GM04504 (cell line): ENCODE results near the gene PDIA4.

ENCODE experiments used
- DNase-seq: peaks from one replicate; pipeline ENCODE4 v3.0.0-alpha.2; 2012; ENCODE audit warnings: low read depth

Gene PDIA4

DNA sequence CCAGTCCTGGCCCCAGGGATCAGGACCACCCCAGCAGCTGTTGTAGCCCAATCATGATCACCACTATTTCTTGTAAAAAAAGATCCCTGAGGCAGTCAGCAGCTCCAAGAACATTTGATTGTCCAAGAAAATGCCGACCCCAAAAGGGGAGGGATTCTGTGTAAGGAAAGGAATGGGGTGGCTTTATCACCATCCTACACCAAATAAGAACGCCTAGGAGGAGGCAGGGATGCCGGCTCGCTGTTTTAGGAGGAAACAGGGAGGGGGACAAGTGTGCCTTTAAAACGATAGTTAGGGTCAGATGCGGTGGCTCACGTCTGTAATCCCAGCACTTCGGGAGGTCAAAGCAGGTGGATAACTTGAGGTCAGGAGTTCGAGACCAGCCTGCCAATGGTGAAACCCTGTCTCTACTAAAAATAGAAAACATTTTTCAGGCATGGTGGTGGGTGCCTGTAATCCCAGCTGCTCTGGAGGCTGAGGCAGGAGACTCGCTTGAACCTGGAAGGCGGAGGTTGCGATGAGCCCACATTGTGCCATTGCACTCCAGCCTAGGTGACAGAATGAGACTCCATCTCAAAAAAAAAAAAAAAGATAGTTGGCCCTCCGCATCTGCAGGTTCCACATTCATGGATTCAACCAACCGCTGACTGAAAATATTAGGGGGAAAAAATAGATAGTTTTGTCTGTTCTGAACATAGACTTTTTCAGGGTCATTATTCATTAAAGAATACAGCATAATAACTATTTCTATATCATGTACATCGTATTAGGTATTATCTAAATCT is 63.6 kb downstream of the PDIA4 start:
- DNase-seq: no peak

DNA sequence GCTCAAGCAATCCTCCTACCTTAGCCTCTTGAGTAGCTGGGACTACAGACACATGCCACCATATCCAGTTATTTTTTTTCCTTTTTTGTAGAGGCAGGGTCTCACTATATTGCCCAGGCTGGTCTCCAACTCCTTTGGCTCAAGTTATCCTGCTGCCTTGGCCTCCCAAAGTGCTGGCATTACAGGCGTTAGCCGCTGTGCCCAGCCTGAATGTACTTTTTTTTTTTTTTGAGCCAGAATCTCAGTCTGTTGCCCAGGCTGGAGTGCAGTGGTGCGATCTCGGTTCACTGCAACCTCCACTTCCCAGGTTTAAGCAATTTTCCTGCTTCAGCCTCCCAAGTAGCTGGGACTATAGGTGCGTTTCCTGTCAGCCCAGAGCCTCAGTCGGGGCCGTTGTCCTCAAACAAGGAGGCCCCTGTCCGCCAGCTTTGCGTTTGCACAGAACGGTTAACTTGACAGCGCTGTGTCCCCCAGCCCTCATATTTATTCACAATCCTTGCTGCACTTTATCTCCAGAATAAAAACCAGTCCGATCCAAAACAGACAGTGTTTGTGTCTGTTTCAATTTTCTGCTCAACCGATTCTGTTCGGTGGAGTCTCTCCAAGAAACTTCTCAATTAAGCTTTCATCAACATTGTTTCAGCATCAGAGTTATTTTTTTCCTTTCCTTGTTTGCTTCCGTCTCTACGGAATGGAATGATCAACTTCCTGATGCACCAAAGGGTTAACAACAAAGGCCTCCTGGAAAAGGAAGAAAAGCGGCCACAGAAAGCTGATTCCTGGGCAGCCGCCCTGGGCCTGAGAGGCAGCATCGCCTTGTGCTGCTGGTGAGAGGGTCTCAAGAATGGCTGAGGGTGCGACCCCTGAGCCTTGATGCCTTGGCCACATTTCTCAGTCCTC is 64.5 kb downstream of the PDIA4 start:
- DNase-seq: no peak

DNA sequence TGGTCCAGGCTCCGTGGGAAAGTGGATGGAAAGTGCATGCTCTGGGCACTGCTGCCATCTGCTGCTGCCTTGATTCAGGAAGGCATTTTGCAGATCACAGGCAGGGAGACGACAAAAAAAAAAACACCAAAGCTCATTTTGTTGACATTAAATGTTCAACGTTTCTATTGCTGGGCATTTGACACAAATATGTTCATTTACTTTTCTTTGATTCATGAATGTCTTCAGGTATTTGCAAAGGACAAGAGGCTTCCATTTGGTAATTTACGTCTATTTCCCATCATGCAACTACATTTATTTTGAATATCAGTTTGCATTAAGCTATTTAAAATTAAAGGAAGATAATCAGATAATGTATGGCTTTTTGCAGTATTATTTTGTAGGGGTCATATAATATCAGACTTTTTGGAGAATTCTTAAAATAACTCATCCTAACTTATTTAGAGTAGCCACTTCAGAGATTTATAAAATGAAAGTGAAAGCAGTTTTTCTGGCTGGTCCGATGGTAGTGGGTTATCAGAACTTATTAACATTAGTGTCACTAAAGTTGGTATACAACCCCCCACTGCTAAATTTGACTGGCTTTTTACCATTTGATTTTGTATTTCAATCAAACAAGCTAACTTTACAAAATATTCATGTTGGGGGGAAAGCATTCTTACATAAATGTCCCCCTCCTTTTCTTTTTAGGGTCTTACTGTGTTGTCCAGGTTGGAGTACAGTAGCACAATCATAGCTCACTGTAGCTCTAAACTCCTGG is 65.3 kb downstream of the PDIA4 start:
- no peak for DNase-seq

DNA sequence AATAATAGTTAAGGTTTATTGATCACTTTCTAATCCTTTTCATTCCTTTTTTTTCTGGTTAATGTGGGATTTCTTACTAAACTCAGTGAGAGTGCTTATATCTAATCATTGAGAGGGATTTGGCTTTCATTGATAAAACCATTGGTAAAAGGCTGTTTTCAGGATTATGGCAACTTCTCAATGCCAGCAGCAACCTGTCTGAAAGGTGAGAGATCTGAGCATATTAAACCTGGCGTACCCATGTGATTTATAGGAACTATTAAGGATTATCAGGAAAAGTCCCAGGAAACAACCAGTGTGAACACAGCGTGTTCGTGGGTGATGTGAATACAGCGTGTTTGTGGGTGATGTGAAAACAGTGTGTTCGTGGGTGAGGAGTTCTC is 65.9 kb downstream of the PDIA4 start:
- DNase-seq: no peak

DNA sequence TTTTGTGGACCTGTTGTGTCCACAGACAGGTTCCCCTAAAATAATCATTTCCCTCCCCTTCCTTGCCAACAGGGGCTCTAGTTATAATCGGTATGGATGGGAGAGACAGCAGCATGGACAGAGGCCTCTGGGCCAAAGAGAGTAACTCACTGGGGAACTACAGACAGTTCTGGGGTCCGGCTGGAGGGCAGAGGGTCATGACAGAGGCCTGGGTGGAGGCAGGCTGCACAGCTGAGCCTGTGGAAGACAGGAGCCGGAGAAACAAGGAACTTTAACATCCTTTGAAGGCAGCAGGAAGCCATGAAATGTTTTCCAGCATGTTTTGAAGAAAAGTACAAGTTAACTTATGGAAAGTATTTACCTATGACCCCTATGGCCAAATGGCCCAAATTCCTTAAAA is 68.6 kb downstream of the PDIA4 start:
- DNase-seq: no peak

DNA sequence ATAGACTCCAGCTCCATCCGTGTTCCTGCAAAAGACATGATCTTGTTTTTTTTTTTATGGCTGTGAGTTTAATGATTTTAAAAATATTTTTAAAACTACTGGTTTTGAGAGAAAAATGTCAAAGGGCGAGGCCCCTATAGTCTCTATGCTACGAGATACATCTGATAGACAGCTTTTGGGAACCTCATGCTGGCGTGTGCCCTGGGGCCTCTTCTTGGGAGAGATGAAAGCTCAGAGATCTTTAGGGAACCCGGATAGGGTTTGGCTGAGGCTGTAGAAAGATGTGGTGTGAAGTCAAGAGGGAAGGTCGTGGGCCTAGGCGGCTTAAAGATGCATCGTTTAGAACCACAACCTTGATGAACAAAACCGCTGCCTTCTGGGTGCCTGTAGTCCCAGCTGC is 70.2 kb downstream of the PDIA4 start:
- no peak for DNase-seq

DNA sequence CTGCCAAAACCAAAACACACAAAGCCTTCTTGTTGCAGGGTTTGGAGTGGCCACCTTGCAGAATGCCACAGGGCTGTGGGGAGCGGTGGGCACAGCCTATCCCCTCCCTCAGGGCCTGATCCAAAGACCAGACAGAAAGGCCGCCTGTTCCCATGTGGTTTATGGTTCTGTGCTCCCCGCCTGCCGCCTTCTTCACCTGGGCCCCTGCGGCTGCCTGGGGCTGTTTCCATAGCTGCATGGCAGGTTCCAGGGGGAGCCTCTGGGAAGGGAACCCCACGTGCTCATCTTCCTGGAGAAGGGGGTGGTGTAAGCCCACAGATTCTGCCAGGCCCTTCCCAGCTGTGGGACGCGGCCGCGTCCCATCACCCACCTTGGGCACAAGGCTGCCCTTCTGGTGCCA is 73.5 kb downstream of the PDIA4 start:
- DNase-seq: no peak

DNA sequence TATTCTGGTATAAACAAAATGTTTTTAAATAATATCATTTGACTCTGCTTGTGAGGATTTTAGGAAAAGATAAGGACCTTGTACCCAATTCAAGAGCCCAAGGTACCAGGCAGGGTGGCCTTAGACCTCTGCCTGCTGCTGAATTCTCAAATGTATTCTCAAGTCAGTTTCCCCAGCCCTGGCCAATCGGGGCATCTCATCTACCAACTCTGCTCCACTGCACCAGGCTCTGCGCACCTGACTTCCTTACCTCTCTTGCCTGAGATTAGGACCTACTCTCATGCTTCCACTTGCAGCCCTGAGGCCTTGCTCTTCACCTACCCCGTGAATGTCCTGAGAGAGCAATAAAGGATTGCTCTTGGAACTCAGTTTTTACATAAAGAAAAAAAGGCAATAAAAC is 74.6 kb downstream of the PDIA4 start:
- no peak for DNase-seq
